NOMO-1 (cell line): Measurements from ENCODE around the gene SFPQ.
"Not testable (repeated sequence)": the region's sequence is repeated elsewhere in the genome, so short reads cannot be mapped to it uniquely, and the experiment has no call there.

Experiments used
- DNase-seq, 2 experiments: peaks; one replicate each; lab custom pipeline; 2025; ENCODE audit not compliant: unreplicated experiment in 2 of 2; lab: John Stamatoyannopoulos, UW

Gene SFPQ

DNA sequence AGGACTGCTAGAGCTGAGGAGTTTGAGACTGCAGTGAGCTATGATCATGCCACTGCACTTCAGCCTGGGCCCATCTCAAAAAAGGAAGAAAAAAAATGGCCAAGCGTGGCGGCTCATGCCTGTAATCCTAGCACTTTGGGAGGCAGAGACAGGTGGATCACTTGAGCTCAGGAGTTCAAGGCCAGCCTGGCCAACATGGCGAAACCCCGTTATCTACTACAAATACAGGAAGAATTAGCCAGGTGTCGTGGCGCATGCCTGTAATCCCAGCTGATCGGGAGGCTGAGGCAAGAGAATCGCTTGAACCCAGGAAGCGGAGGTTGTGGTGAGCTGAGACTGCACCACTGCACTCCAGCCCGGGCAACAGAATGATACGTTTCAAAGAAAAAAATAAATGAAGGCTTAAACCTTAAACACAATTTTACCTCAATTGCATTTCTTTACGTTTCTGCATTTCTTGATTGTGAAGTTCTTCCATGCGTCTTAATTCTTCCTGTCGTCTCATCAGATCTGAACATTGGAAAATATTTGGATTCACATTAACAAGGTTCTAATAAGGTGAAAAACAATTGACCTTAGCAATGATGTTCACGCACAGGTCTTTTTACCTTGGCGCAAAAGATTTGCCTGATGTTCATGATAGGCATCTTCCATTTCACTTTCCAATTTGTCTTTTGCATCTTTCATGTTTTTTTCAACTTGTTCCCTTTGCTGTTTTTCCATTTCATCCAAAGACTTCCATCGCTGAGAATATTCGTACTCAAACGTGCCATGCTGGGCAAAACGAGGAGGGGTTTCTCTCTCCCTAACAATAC lies 4.2 kb downstream of the SFPQ start:
- DNase-seq = no peak

DNA sequence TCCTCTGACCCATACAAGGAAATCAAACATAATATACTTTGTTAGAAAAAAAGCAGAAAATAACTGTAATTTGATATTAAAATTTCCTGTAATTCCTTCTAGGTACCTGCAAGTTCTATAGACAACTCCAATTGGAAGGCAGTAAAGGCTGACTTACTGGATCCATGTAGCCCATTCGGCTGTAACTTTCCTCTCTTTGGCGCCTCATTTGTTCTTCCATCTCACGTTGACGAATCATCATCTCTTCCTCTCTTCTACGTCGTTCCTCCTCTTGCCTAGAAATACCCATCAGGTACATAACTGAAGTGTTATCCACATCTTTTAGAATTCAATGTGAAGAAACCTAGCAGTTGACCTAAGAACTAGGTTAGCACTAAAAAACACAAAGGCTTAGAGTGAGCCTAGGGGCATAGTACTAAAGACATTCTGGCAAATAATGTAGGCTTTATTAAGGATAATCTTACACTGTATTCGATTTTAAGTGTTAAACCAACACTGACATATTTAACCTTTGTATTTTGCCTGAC lies 5.1 kb downstream of the SFPQ start:
- no peak for DNase-seq

DNA sequence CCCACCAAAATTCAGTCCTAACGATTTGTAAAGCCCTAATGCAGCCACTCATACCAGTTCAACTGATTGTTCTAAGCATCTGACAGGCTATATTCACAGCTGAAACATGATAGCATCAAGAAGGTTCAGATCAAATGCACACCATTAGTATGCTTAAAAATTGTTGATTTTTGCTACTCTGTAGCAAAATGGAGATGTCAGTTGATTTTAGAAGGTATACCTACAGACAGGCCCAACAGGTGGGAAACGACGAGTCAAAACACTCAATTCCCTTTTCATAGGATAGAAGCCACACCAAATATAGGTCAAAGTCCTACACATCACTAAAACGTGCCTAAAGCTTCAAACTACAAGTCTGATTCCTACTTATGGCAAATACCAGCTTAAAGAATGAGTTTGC lies 6.7 kb downstream of the SFPQ start:
- no peak for DNase-seq

DNA sequence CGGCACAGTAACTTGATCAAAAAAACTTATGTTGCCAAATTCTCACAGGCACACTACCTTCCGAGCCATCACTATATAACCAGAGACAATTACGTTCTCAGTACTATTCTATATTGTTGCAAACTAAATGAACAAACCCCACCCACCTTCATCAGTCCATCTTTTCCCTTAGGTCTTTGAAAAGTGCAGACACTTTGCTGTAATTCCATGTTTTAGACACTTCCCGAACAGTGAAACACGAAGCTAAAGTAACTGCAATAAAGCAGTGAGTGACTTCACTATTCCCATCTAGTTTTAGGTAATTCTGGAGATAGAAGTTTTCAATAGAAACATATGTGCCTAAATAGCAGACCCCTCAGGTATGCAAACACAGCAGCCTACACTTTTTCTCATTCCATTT lies 7.7 kb downstream of the SFPQ start:
- DNase-seq = no peak

DNA sequence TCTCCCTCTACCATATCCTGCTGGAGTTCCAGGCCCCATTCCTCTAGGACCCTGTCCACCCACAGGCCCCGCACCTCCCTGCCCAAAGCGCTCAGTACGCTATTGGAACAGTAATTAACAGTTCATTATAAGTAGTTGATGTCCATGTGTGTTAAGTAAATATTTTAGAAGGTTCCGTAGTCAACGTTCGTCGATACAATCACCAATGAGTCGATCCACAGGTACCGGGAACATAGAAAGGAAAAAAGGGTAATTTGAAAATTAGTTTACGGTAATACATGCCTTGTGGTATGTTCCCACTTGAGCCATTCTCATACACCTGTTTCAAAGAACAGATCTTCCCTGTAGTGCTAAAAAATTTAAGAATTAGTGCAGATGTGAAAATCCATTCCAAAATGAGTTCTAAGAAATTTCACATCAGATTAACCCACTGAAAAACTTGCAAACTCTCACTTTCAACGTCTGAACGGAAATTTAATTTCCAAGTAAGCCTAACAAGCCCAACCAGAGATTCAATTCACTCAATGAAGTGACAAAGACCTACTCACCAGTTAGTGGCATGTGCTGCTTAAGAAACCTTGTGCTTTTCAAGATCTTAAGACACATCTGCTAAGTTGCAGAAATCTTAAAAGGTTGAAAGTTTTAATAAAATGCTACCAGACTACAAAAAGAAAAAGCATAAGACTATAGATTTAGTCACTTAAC lies 8.3 kb downstream of the SFPQ start:
- DNase-seq = no peak

GRCh38 chr1:35181790-35182455 lies 11.0 kb downstream of the SFPQ start:
- no peak for DNase-seq

DNA sequence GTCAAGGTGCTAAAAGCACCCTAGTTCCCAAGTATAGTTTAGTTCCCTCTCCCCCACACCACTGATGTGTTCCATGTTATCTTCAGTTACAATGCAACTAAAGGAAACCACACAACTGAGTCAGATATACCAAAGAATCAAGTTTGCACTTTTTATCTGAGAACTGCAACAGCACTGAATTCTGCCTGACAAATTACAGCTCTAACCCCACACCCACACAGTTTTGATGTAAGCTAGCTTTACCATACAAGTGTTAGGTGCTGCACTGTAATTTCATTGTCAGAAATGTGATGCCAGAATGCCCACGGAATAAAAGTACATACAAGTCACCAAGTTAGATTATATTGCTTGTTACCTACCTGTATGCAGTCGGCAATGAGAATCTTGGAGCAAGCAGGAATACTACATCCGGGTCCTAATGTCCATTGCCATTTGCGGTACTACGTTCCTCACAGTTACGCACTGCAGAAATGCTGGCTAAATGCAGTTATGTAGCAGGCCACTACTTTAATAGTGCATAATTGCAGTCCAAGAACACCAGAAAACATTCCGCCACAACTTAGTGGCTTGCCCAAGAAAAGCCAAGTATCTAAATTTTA lies 12.1 kb downstream of the SFPQ start:
- no peak for DNase-seq

DNA sequence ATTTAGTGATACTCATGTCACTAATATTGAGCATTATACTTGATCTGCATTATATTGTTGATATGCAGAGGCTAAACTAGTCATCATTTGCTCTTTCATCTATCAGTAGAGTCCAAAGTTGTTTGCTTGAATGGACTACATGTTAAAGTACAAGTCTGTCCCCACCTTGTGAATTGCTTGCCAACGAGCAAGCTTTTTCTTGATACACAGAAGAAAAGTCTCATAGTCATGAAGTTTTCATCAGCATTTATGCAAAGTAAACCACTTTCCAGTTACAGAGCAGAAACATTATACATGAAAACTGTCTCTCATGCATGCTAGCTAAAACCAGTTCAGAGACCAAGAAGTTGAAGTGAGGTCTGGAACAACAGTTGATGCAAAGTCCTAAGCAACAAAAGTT lies 13.0 kb downstream of the SFPQ start:
- no peak for DNase-seq

GRCh38 chr1:35178874-35179380 lies 14.0 kb downstream of the SFPQ start:
- no peak for DNase-seq

- no peak for DNase-seq
These were observed 14.7 kb downstream of the SFPQ start for GRCh38 chr1:35178295-35178695.

- no peak for DNase-seq
These were observed 15.6 kb downstream of the SFPQ start for GRCh38 chr1:35177237-35177786.

DNA sequence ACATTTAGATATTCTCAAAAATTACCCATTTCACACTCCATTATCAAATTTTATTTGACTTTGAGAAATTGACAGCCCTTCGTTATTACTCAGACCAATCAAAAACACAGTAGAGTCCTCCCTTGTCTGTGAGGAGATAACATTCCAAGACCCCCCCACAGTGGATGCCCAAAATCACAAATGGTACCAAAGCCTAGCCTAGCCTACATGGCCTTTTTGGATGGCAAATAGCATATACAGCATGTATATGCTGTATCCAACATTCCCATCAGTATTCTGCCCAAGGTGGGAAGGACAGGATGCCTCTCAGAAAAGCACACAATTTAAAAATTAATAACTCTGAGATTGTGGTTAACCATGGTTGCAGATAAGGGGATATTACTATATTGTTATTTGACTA lies 17.3 kb downstream of the SFPQ start:
- DNase-seq = no peak

GRCh38 chr1:35175098-35175576 lies 17.8 kb downstream of the SFPQ start:
- DNase-seq = no peak

DNA sequence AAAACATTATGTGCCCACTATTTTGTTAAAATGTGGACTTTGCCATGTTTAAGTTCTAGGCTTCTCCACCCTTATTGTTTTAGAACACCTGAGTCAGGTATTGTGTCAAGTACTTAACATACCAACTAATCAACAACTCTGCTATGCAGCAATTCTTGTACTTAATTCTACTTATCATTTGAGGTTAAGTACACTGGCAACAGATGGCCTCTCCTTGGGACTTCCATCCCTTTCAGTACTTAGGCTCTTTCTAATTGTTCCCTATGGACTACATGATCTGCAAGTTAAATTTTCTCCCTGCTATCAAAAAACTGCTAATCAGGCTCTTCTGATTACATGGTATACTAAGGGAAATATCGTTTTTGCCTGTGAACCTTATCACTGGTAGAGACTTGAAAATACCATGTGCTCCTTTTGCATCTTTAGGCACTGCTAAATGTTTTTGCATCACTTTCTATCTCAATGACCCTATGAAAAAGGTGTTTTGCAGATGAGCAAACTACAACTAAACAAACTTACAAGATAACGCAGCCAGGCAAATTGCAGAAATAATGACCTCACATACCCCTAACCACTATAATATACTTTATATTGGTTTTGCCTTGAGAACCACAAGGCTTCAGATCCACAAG lies 18.9 kb downstream of the SFPQ start:
- no peak for DNase-seq

DNA sequence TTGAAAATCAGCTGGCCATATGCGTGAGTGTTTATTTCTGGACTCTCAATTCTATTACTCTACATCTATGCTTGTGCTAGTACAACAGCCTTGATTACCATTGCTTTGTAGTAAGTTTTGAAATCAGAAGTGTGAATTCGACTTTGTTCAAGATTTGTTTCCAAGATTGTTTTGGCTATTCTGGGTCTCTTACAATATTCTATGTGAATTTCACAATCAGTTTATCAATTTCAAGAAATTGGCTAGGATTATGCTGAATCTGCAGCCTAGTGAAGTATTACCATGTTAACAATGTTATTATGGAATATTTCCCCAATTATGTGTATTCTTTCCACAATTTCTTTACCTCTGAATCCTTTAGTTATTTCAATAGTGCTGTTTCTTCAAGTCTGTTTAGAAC lies 19.5 kb downstream of the SFPQ start:
- no peak for DNase-seq

DNA sequence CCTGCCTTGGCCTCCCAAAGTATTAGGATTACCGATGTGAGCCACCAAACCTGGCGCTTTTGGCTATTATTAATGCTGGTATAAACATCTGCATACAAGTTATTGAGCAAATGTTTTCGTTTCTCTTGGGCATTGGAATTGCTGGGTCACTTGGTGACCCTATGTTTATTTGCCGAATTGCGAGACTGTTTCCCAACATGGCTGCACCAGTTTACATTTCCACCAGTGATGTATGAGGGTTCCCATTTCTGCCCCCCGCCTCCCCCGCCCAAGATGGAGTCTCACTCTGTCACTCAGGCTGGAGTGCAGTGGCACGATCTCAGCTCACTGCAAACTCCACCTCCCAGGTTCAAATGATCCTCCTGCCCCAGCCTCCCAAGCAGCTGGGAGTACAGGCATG lies 20.9 kb downstream of the SFPQ start:
- no peak for DNase-seq

DNA sequence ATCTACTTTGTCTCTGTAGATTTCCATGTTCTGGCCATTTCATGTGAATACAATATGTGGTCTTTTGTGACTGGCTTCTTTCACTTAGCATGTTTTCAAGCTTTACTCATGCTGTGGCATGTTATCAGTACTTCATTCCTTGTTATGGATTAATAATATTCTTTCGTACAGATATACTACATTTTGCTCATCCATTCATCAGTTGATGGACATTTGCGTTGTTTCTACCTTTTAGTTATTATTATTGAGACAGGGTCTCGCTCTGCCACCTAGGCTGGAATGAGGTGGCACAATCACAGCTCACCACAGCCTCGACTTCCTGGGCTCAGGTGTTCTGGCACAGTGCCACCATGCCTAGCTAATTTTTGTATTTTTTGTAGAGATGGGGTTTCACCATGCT lies 21.4 kb downstream of the SFPQ start:
- DNase-seq = no peak

GRCh38 chr1:35164893-35165292 lies 28.1 kb downstream of the SFPQ start:
- DNase-seq = no peak

- no peak for DNase-seq
These were observed 41.7 kb downstream of the SFPQ start for GRCh38 chr1:35151220-35151619.

- not testable (repeated sequence) for DNase-seq
These were observed 46.9 kb downstream of the SFPQ start for GRCh38 chr1:35145892-35146549.
